H1 (cell line): ENCODE results near the gene FRMD4B. TPM values are rescaled to one million over a fixed set of nuclear protein-coding genes. Genes with fewer than 3 reads are reported as not detected.

Experiments
- CTCF ChIA-PET: fragments of 300-600 bp; sonication (Branson Sonifier 250); formaldehyde crosslinking; loops from one replicate; lab custom pipeline; 2021; ENCODE audit not compliant: partially characterized antibody; lab: Charles Lee
- POLR2A ChIA-PET: fragments of 300-600 bp; sonication (Branson Sonifier 250); formaldehyde crosslinking; loops from one replicate; lab custom pipeline; 2021; ENCODE audit warnings: inconsistent platforms; ENCODE audit not compliant: partially characterized antibody; lab: Charles Lee
- DNase-seq, 2 experiments: peaks; one replicate each; pipeline versions ENCODE4 v3.0.0 to v3.0.0-alpha.2; 2010 to 2022; ENCODE audit warnings: low spot score in 2 of 2, low read depth in 1 of 2, mixed read lengths in 1 of 2
- FAIRE-seq: peaks from 2 replicates; lab custom pipeline; 2011; peaks lifted over from hg19 to GRCh38; lab: Jason Lieb, UNC
- H2AFZ ChIP-seq: 2 replicates; pipeline ENCODE4 v1.8.1; 2012; ENCODE audit warnings: low read length, inconsistent platforms
- H2AK5ac ChIP-seq: 2 replicates; pipeline ENCODE4 v1.6.1; 2013; ENCODE audit warnings: low read depth, low read length
- H2BK120ac ChIP-seq: replicated peaks from 2 replicates; pipeline ENCODE3; 2013; ENCODE audit warnings: low read depth, low read length, inconsistent platforms
- H2BK12ac ChIP-seq: 2 replicates; pipeline ENCODE4 v1.6.1; 2013; ENCODE audit warnings: low read depth, low read length
- H2BK15ac ChIP-seq: 2 replicates; pipeline ENCODE4 v1.6.1; 2013; ENCODE audit warnings: low read length
- H2BK20ac ChIP-seq: 2 replicates; pipeline ENCODE4 v1.6.1; 2013; ENCODE audit warnings: low read length
- H2BK5ac ChIP-seq: 2 replicates; pipeline ENCODE4 v1.6.1; 2013; ENCODE audit warnings: low read depth, low read length
- H3K14ac ChIP-seq: 2 replicates; pipeline ENCODE4 v1.6.1; 2013; ENCODE audit warnings: inconsistent platforms; ENCODE audit not compliant: insufficient read length
- H3K18ac ChIP-seq: 2 replicates; pipeline ENCODE4 v1.6.1; 2013; ENCODE audit warnings: low read length; ENCODE audit errors: extremely low read depth
- H3K23ac ChIP-seq: 2 replicates; pipeline ENCODE4 v1.6.1; 2013; ENCODE audit warnings: inconsistent platforms; ENCODE audit not compliant: insufficient read length
- H3K23me2 ChIP-seq: 2 replicates; pipeline ENCODE4 v1.6.1; 2013; ENCODE audit warnings: low read depth, low read length
- H3K27ac ChIP-seq: 2 replicates; pipeline ENCODE4 v1.6.1; 2011; ENCODE audit warnings: low read depth, low read length, inconsistent platforms
- H3K27me3 ChIP-seq, 4 experiments: replicated peaks in 1 of 4; 1 replicate in 1 of 4; 2 replicates in 3 of 4; pipeline versions ENCODE4 v1.6.1 to v1.8.1; 2011 to 2013; ENCODE audit warnings: low read length in 3 of 4, mild to moderate bottlenecking in 3 of 4, inconsistent platforms in 2 of 4, mixed read lengths in 2 of 4, moderate library complexity in 1 of 4; ENCODE audit not compliant: control insufficient read depth in 3 of 4, insufficient read depth in 3 of 4; ENCODE audit errors: extremely low read depth in 1 of 4
- H3K36me3 ChIP-seq, 4 experiments: 2 replicates each; pipeline versions ENCODE4 v1.6.1 to v1.8.1; 2011 to 2013; ENCODE audit warnings: mild to moderate bottlenecking in 4 of 4, low read length in 3 of 4, moderate library complexity in 2 of 4, control low read depth in 1 of 4, inconsistent platforms in 1 of 4; ENCODE audit not compliant: insufficient read depth in 4 of 4, control insufficient read depth in 2 of 4
- H3K4ac ChIP-seq: replicated peaks from 2 replicates; pipeline ENCODE3; 2013; ENCODE audit warnings: low read length, low read depth, mixed read lengths, inconsistent platforms; ENCODE audit not compliant: insufficient read length
- H3K4me1 ChIP-seq, 4 experiments: replicated peaks in 1 of 4; 1 replicate in 1 of 4; 2 replicates in 3 of 4; pipeline versions ENCODE4 v1.6.1 to v1.8.1; 2011 to 2013; ENCODE audit warnings: low read length in 3 of 4, inconsistent platforms in 2 of 4, mixed read lengths in 1 of 4; ENCODE audit not compliant: insufficient read depth in 4 of 4, control insufficient read depth in 3 of 4
- H3K4me2 ChIP-seq, 2 experiments: 2 replicates each; pipeline versions ENCODE4 v1.6.1 to v1.8.1; 2011 to 2013; ENCODE audit warnings: low read depth in 2 of 2, low read length in 2 of 2, control low read depth in 1 of 2, inconsistent platforms in 1 of 2, mild to moderate bottlenecking in 1 of 2; ENCODE audit not compliant: insufficient read depth in 1 of 2
- H3K4me3 ChIP-seq, 4 experiments: fragments of 200-600, 300-600 bp in 1 of 4; sonication (generic), shearing (Covaris generic), sonication (Bioruptor Twin) in 1 of 4; 2 replicates each; pipeline versions ENCODE4 v1.5.1 to v1.8.1; 2011 to 2016; ENCODE audit warnings: low read length in 4 of 4, low read depth in 3 of 4, control low read depth in 2 of 4, inconsistent platforms in 2 of 4, mild to moderate bottlenecking in 2 of 4, mixed read lengths in 1 of 4, moderate library complexity in 1 of 4; ENCODE audit not compliant: insufficient read depth in 2 of 4; ENCODE audit errors: extremely low read depth in 1 of 4
- H3K56ac ChIP-seq: replicated peaks from 2 replicates; pipeline ENCODE3; 2013; ENCODE audit warnings: low read depth, mild to moderate bottlenecking, mixed read lengths, low read length, inconsistent platforms; ENCODE audit not compliant: insufficient read length
- H3K79me1 ChIP-seq: 2 replicates; pipeline ENCODE4 v1.6.1; 2013; ENCODE audit warnings: low read depth, low read length, control low read depth
- H3K79me2 ChIP-seq, 2 experiments: 2 replicates each; pipeline versions ENCODE4 v1.6.1 to v1.8.1; 2012 to 2013; ENCODE audit warnings: low read length in 2 of 2, mild to moderate bottlenecking in 2 of 2, inconsistent platforms in 1 of 2; ENCODE audit not compliant: insufficient read depth in 2 of 2, control insufficient read depth in 1 of 2
- H3K9ac ChIP-seq, 4 experiments: replicated peaks in 1 of 4; 1 replicate in 1 of 4; 2 replicates in 3 of 4; pipeline versions ENCODE4 v1.6.1 to v1.8.1; 2011 to 2013; ENCODE audit warnings: low read depth in 3 of 4, low read length in 3 of 4, control low read depth in 2 of 4, mild to moderate bottlenecking in 2 of 4, moderate library complexity in 2 of 4, inconsistent platforms in 1 of 4; ENCODE audit errors: extremely low read depth in 1 of 4
- H3K9me3 ChIP-seq, 2 experiments: 2 replicates each; pipeline versions ENCODE4 v1.6.1 to v1.8.1; 2012 to 2013; ENCODE audit warnings: mild to moderate bottlenecking in 2 of 2, moderate library complexity in 2 of 2, control low read depth in 1 of 2, inconsistent platforms in 1 of 2, low read depth in 1 of 2, low read length in 1 of 2, mixed read lengths in 1 of 2; ENCODE audit not compliant: insufficient read depth in 2 of 2
- H4K20me1 ChIP-seq, 2 experiments: replicated peaks in 1 of 2; 2 replicates each; pipeline versions ENCODE3 to v1.8.1; 2011 to 2013; ENCODE audit warnings: inconsistent platforms in 2 of 2, low read length in 2 of 2, mild to moderate bottlenecking in 1 of 2; ENCODE audit not compliant: insufficient read depth in 2 of 2, control insufficient read depth in 1 of 2
- H4K5ac ChIP-seq: 2 replicates; pipeline ENCODE4 v1.6.1; 2013; ENCODE audit warnings: low read length, low read depth, mixed read lengths, inconsistent platforms; ENCODE audit not compliant: insufficient read length
- H4K8ac ChIP-seq: 2 replicates; pipeline ENCODE4 v1.8.0; 2013; ENCODE audit warnings: mild to moderate bottlenecking, moderate library complexity, low read length, inconsistent platforms; ENCODE audit not compliant: insufficient read depth; ENCODE audit errors: extremely low read depth
- H4K91ac ChIP-seq: replicated peaks from 2 replicates; pipeline ENCODE3; 2013; ENCODE audit warnings: low read length, mixed read lengths, inconsistent platforms; ENCODE audit not compliant: insufficient read length
- BCL11A ChIP-seq, 2 experiments: IDR thresholded peaks; one replicate each; pipeline ENCODE4 v1.6.1; 2011; ENCODE audit warnings: low read depth in 2 of 2, low read length in 2 of 2, mild to moderate bottlenecking in 2 of 2
- CBX8 ChIP-seq: fragments of 300-800, 300-1000 bp; sonication (generic); IDR thresholded peaks from 2 replicates; pipeline ENCODE4 v1.7.1; 2016; ENCODE audit warnings: low read depth, low read length, borderline replicate concordance
- CHD2 ChIP-seq: IDR thresholded peaks from 2 replicates; pipeline ENCODE4 v1.6.1; 2012; ENCODE audit warnings: low read length, improper control_type of control experiment
- CTBP2 ChIP-seq: IDR thresholded peaks from 2 replicates; pipeline ENCODE4 v1.7.0; 2011; ENCODE audit warnings: borderline replicate concordance, mild to moderate bottlenecking, moderate library complexity, mixed read lengths, low read length; ENCODE audit not compliant: insufficient read depth, insufficient read length
- HDAC2 ChIP-seq, 2 experiments: fragments of 300-600 bp in 1 of 2; sonication (generic) in 1 of 2; IDR thresholded peaks; 2 replicates each; pipeline ENCODE4 v1.6.1; 2011 to 2012; ENCODE audit warnings: low read depth in 2 of 2, low read length in 2 of 2, mild to moderate bottlenecking in 2 of 2, moderate library complexity in 2 of 2, borderline replicate concordance in 1 of 2, inconsistent platforms in 1 of 2
- JUN ChIP-seq: IDR thresholded peaks from 2 replicates; pipeline ENCODE4 v1.6.1; 2011; ENCODE audit warnings: low read depth, mild to moderate bottlenecking, improper control_type of control experiment, low read length
- KDM5A ChIP-seq: fragments of 200-600 bp; IDR thresholded peaks from 2 replicates; pipeline ENCODE4 v1.7.1; 2012; ENCODE audit warnings: mild to moderate bottlenecking, low read length, inconsistent platforms, mixed read lengths
- NANOG ChIP-seq: IDR thresholded peaks from 2 replicates; pipeline ENCODE4 v1.6.1; 2011; ENCODE audit warnings: low read length, low read depth, mild to moderate bottlenecking, inconsistent platforms; ENCODE audit not compliant: insufficient read depth, poor library complexity, severe bottlenecking
- SAP30 ChIP-seq: fragments of 300-600 bp; sonication (generic); IDR thresholded peaks from 2 replicates; pipeline ENCODE4 v1.7.1; 2012; ENCODE audit warnings: low read length, moderate library complexity, mild to moderate bottlenecking, inconsistent platforms; ENCODE audit not compliant: insufficient read depth, insufficient replicate concordance
- polyA plus RNA-seq, 7 experiments: library from polyadenylated mRNA; depleted of rRNA in 3 of 7; stranded (reverse) in 5 of 7; unstranded in 2 of 7; fragments of >200 nt in 5 of 7; fragments of 200-250 nt in 2 of 7; gene quantifications; 1 replicate in 5 of 7; 2 replicates in 1 of 7; 4 replicates in 1 of 7; pipeline versions ENCODE4 v1.2.1 to v1.2.3, GENCODE V29; 2011 to 2013; ENCODE audit warnings: missing spikeins in 2 of 7, mixed read lengths in 2 of 7
- total RNA-seq: library from RNA; stranded (reverse); fragmentation: NEBNext Ultra II Directional; extraction: Animal tissue kit (Norgen Biotek cat#: 25700); gene quantifications from 2 replicates; pipeline ENCODE4 v1.2.1, GENCODE V29; 2021
- TF ChIP-seq, protein P1 (sequence below): IDR thresholded peaks from 2 replicates; pipeline ENCODE4 v1.6.1; 2012; ENCODE audit warnings: inconsistent platforms
- TF ChIP-seq, protein P2 (sequence below): IDR thresholded peaks from 2 replicates; pipeline ENCODE4 v1.6.1; 2012; ENCODE audit warnings: low read length, inconsistent platforms
- TF ChIP-seq, protein P3 (sequence below): IDR thresholded peaks from 2 replicates; pipeline ENCODE4 v1.6.1; 2012; ENCODE audit warnings: inconsistent platforms

Gene FRMD4B
- total and polyA plus RNA-seq, 2 of the 8 experiments (the other 6 are each of a cell fraction or from before 2014, with no cell fraction given) = 2.7 to 7.2 TPM

DNA sequence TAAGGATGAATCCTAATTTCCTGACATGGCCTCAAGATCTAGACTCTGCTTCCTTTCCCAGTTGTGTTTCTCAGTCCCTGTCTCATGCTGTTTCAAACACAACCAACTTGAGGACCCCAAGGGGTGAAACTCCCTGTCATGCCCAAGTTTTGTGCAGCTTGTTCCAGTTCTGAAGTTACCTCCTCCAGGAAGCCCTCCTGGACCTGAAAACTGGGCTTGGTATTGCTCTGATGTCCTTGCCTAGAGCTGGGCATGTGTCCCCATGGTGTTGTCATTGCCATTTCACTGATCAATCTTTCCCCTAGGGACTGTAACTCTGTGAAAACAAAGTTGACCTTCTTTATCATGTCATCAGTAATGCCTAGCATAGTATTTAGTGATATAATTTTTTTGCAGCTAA is 257.4 kb downstream of the FRMD4B start:
- Histone ChIP-seq H3K23me2 (no peaks in the 10 kb centered on the region; the same call in 1 of the 2 replicates), H3K79me2 (no peaks in the 10 kb centered on the region), H3K27ac (no peak overlapping the region), H4K91ac (no peak overlapping the region), H2BK20ac (no peak overlapping the region), H3K27me3 (no peaks in the 10 kb centered on the region), H3K18ac (no peak overlapping the region), H3K36me3 (no peaks in the 10 kb centered on the region), H2BK15ac (no peak overlapping the region), H2BK120ac (no peak overlapping the region), H3K79me1 (no peaks in the 10 kb centered on the region), H3K9ac (no peak overlapping the region), H3K4me3 (no peak overlapping the region), H3K4me1 (no peaks in the 10 kb centered on the region), H3K14ac (no peak overlapping the region), H3K23ac (no peak overlapping the region), H3K56ac (no peak overlapping the region), H4K8ac (no peak overlapping the region), H3K4ac (no peak overlapping the region), H2AK5ac (no peak overlapping the region), H3K9me3 (no peaks in the 10 kb centered on the region), H2BK12ac (no peak overlapping the region), H4K5ac (no peak overlapping the region), H3K4me2 (no peak overlapping the region), H2AFZ (no peak overlapping the region), H4K20me1 (no peaks in the 10 kb centered on the region), H2BK5ac (no peak overlapping the region)
- DNase-seq = no peak
- FAIRE-seq = no peak
- ChIA-PET CTCF (interaction anchor here (1.4 to 3.6 kb wide), 5 partner anchors 33 to 295 kb away, joined by 3 to 21 read pairs (median 4); no protein-coding TSS in a partner anchor), POLR2A (no interaction called here)
- TF ChIP-seq KDM5A = no peak
- no peak for TF ChIP-seq NANOG
- TF ChIP-seq, protein P1, sequence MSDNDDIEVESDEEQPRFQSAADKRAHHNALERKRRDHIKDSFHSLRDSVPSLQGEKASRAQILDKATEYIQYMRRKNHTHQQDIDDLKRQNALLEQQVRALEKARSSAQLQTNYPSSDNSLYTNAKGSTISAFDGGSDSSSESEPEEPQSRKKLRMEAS = no peak
- no peak for TF ChIP-seq BCL11A (IDR thresholded peaks at IDR 0.05; ENCODE audit: low read depth in 2 of 2, low read length in 2 of 2)
- no peak for TF ChIP-seq JUN
- no peak for TF ChIP-seq HDAC2 (IDR thresholded peaks at IDR 0.05; ENCODE audit: borderline replicate concordance in 1 of 2, low read depth in 2 of 2, low read length in 2 of 2)
- no peak for TF ChIP-seq CTBP2
- no peak for TF ChIP-seq CHD2
- TF ChIP-seq SAP30 = no peak
- TF ChIP-seq, protein P2, sequence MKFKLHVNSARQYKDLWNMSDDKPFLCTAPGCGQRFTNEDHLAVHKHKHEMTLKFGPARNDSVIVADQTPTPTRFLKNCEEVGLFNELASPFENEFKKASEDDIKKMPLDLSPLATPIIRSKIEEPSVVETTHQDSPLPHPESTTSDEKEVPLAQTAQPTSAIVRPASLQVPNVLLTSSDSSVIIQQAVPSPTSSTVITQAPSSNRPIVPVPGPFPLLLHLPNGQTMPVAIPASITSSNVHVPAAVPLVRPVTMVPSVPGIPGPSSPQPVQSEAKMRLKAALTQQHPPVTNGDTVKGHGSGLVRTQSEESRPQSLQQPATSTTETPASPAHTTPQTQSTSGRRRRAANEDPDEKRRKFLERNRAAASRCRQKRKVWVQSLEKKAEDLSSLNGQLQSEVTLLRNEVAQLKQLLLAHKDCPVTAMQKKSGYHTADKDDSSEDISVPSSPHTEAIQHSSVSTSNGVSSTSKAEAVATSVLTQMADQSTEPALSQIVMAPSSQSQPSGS = no peak
- TF ChIP-seq CBX8 = no peak
- TF ChIP-seq, protein P3, sequence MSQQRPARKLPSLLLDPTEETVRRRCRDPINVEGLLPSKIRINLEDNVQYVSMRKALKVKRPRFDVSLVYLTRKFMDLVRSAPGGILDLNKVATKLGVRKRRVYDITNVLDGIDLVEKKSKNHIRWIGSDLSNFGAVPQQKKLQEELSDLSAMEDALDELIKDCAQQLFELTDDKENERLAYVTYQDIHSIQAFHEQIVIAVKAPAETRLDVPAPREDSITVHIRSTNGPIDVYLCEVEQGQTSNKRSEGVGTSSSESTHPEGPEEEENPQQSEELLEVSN = no peak
